ENCODE data around the gene ANTKMT.

- no peak for TF ChIP-seq EZH2 (IDR thresholded peaks at IDR 0.05)
- TF ChIP-seq CTCF (IDR thresholded peaks at IDR 0.05) = no peak
Measured at GRCh38 chr16:703406-703805, 17.5 kb upstream of the ANTKMT start.
